Measurements from ENCODE around the gene RBMS3. TPM values are rescaled to one million over a fixed set of nuclear protein-coding genes. Genes with fewer than 3 reads are reported as not detected.
"Not testable (repeated sequence)": the region's sequence is repeated elsewhere in the genome, so short reads cannot be mapped to it uniquely, and the experiment has no call there.

Gene RBMS3
- total RNA-seq, 1 experiment from 2014 or later = 0.42 TPM

DNA sequence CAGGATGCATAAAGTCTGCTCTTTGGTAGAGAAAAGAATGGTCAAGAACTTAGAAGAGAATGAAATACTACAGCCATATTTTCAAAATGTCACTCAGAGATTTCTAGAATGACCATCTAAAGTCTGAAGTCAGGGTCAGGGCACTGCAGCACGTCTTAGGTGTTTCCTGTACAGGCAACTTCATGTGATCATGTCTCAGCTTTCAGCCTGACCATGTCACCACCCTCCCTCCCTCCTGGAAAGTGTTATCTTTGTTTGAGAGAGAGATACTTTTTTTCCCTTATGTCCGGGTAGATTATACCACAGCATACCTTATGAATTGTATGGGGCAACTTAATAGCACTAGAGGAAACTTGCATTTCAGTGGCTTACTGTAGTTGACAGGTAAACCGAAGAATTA lies 767.6 kb downstream of the RBMS3 start:
- Histone ChIP-seq H2AFZ (ENCODE audit: low read depth, low read length, poor library complexity, severe bottlenecking) (no peak overlapping the region), H3K9me2 (ENCODE audit: insufficient read depth) (no peaks in the 10 kb centered on the region), H3K9ac (ENCODE audit: low read length) (no peak overlapping the region), H3K36me3 (ENCODE audit: control insufficient read depth in 1 of 2, insufficient read depth in 2 of 2, low read length in 2 of 2) (no peaks in the 10 kb centered on the region), H3K27me3 (ENCODE audit: insufficient read depth, low read length) (no peaks in the 10 kb centered on the region), H3K9me3 (ENCODE audit: control insufficient read depth in 1 of 2, insufficient read depth in 1 of 2, low read depth in 1 of 2, low read length in 2 of 2) (no peaks in the 10 kb centered on the region), H3K4me3 (replicated peaks in 1 of 2; ENCODE audit: low read depth in 1 of 2, low read length in 2 of 2) (no peak overlapping the region), H4K20me1 (ENCODE audit: insufficient read depth) (no peaks in the 10 kb centered on the region), H3K4me2 (ENCODE audit: low read length) (no peak overlapping the region), H3K4me1 (ENCODE audit: control insufficient read depth in 1 of 2, insufficient read depth in 2 of 2, low read length in 2 of 2) (no peaks in the 10 kb centered on the region), H3K27ac (ENCODE audit: low read depth, low read length) (no peak overlapping the region), H3K79me2 (ENCODE audit: insufficient read depth, low read length) (no peaks in the 10 kb centered on the region)
- no TSS peak for BruUV-seq (replicated peaks)
- RAD21 ChIA-PET (ENCODE audit: low non-redundant PET in 1 of 2, low total read pairs in 2 of 2, uncharacterized antibody in 2 of 2, unreplicated experiment in 2 of 2) = no interaction called here
- DNase-seq (ENCODE audit: low read depth, low spot score) (no peak), ATAC-seq (no peak)
- CTCF ChIA-PET = no interaction called here
- POLR2A ChIA-PET = no interaction called here
- intact Hi-C loops (cut with micrococcal nuclease) = loop anchor here (10.0 kb wide), 1 partner anchor 576 kb away; no protein-coding TSS in a partner anchor
- TF ChIP-seq EGR1 (IDR thresholded peaks at IDR 0.05; ENCODE audit: low read depth) (no peak), CBX3 (IDR thresholded peaks at IDR 0.05; ENCODE audit: low read depth) (no peak), ZFX (IDR thresholded peaks at IDR 0.05) (no peak), RAD21 (IDR thresholded peaks at IDR 0.05; ENCODE audit: low read depth) (no peak), SRF (IDR thresholded peaks at IDR 0.05; ENCODE audit: low read depth) (no peak), JUND (IDR thresholded peaks at IDR 0.05) (no peak), POLR2A (IDR thresholded peaks at IDR 0.05; ENCODE audit: borderline replicate concordance, extremely low read depth, insufficient read depth, insufficient read length) (no peak)
- TF ChIP-seq, protein P1, sequence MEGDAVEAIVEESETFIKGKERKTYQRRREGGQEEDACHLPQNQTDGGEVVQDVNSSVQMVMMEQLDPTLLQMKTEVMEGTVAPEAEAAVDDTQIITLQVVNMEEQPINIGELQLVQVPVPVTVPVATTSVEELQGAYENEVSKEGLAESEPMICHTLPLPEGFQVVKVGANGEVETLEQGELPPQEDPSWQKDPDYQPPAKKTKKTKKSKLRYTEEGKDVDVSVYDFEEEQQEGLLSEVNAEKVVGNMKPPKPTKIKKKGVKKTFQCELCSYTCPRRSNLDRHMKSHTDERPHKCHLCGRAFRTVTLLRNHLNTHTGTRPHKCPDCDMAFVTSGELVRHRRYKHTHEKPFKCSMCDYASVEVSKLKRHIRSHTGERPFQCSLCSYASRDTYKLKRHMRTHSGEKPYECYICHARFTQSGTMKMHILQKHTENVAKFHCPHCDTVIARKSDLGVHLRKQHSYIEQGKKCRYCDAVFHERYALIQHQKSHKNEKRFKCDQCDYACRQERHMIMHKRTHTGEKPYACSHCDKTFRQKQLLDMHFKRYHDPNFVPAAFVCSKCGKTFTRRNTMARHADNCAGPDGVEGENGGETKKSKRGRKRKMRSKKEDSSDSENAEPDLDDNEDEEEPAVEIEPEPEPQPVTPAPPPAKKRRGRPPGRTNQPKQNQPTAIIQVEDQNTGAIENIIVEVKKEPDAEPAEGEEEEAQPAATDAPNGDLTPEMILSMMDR (IDR thresholded peaks at IDR 0.05 in 2 of 3, conservative IDR thresholded peaks at IDR 0.05 in 1 of 3; ENCODE audit: borderline replicate concordance in 1 of 3, insufficient read depth in 1 of 3, low read depth in 2 of 3, low read length in 2 of 3) = no peak
- TF ChIP-seq, protein P2, sequence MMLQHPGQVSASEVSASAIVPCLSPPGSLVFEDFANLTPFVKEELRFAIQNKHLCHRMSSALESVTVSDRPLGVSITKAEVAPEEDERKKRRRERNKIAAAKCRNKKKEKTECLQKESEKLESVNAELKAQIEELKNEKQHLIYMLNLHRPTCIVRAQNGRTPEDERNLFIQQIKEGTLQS (IDR thresholded peaks at IDR 0.05) = no peak

DNA sequence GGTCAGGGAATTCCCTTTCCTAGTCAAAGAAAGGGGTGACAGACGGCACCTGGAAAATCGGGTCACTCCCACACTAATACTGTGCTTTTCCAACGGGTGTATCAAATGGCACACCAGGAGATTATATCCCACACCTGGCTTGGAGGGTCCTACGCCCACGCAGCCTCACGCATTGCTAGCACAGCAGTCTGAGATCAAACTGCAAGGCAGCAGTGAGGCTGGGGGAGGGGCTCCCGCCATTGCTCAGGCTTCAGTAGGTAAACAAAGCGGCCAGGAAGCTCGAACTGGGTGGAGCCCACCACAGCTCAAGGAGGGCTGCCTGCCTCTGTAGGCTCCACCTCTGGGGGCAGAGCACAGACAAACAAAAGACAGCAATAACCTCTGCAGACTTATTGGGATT lies 769.2 kb downstream of the RBMS3 start:
- not testable (repeated sequence) for DNase-seq (ENCODE audit: low read depth, low spot score); H3K9ac ChIP-seq (ENCODE audit: low read length)

More for the DNA sequence above, 769.2 kb downstream of the RBMS3 start:
- intact Hi-C loops (cut with micrococcal nuclease); H3K4me2 ChIP-seq (ENCODE audit: low read length); H3K27me3 ChIP-seq (ENCODE audit: insufficient read depth, low read length); BruUV-seq (replicated peaks); H4K20me1 ChIP-seq (ENCODE audit: insufficient read depth); H3K4me1 ChIP-seq (ENCODE audit: control insufficient read depth in 1 of 2, insufficient read depth in 2 of 2, low read length in 2 of 2); RAD21 ChIA-PET (ENCODE audit: low non-redundant PET in 1 of 2, low total read pairs in 2 of 2, uncharacterized antibody in 2 of 2, unreplicated experiment in 2 of 2); H3K9me3 ChIP-seq (ENCODE audit: control insufficient read depth in 1 of 2, insufficient read depth in 1 of 2, low read depth in 1 of 2, low read length in 2 of 2); H3K4me3 ChIP-seq (replicated peaks in 1 of 2; ENCODE audit: low read depth in 1 of 2, low read length in 2 of 2); H3K27ac ChIP-seq (ENCODE audit: low read depth, low read length); H3K36me3 ChIP-seq (ENCODE audit: control insufficient read depth in 1 of 2, insufficient read depth in 2 of 2, low read length in 2 of 2); POLR2A ChIA-PET; H3K9me2 ChIP-seq (ENCODE audit: insufficient read depth); CTCF ChIA-PET; H3K79me2 ChIP-seq (ENCODE audit: insufficient read depth, low read length); ATAC-seq; H2AFZ ChIP-seq (ENCODE audit: low read depth, low read length, poor library complexity, severe bottlenecking): not testable (repeated sequence)

All from HCT116 (cell line).